ENCODE measurements around the gene RAB8A. TPM values are rescaled to one million over a fixed set of nuclear protein-coding genes. Genes with fewer than 3 reads are reported as not detected.

Gene RAB8A
- total and polyA plus RNA-seq, 9 of the 15 experiments (the other 6 are each of a cell fraction or from before 2014, with no cell fraction given), result 11.2 to 102 (median 53.2) TPM

DNA sequence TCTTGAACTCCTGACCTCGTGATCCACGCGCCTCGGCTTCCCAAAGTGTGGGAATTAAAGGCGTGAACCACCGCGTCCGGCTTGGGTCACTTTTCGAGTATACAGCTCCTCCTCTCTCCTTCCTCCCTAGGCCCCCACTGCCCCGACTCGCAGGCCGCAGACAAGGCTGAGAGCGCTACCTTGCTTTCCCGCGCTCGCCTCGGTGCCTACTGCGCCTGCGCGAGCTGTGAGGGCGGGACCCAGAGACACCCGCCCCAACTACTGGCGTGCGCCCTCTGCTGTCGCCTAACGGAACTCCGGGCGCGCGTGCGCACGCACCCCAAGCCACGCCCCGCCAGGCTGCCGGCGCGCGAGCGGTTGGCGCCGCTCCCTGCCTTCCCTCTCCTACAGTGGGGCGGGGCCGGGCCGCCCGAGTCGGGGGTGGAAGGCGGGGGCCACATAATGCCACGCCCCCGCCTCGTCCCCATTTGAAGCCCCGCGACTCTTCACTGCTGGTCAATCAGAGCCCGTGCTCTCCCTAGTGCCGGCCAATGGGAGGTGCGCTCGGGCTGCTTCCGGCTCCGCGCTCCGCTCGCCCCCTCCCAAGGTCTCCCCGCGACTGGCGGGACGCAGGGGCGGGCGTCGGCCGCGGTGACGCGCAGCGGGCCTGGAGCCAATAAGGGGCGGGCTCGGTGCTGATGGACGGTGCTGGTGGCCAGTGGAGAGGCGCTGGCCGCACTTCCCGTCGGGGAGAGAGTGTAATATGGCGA, at the start of gene RAB8A (continued):
- TF ChIP-seq ZNF121 (CRISPR knock-in tag; conservative IDR thresholded peaks at IDR 0.05) (no peak), BCOR (IDR thresholded peaks at IDR 0.05) (no peak; the same call in 1 of the 2 replicates), PCBP1 (IDR thresholded peaks at IDR 0.05; ENCODE audit: low read depth, low read length, poor library complexity, severe bottlenecking) (no peak), SUPT5H (IDR thresholded peaks at IDR 0.05) (peak; percentile 80), POU5F1 (IDR thresholded peaks at IDR 0.05; ENCODE audit: borderline replicate concordance, low read depth, low read length, partially characterized antibody) (no peak), NFE2 (IDR thresholded peaks at IDR 0.05; ENCODE audit: low read depth) (no peak), POLR3A (IDR thresholded peaks at IDR 0.05; ENCODE audit: borderline replicate concordance, extremely low read depth, insufficient read depth, insufficient read length) (no peak), ZNF436 (CRISPR knock-in tag; IDR thresholded peaks at IDR 0.05) (no peak), SMAD3 (CRISPR knock-in tag; conservative IDR thresholded peaks at IDR 0.05) (no peak), KAT2B (IDR thresholded peaks at IDR 0.05; ENCODE audit: low read depth, low read length) (no peak), ARID3A (IDR thresholded peaks at IDR 0.05; ENCODE audit: borderline replicate concordance, low read depth, low read length) (no peak), PBX2 (CRISPR knock-in tag; IDR thresholded peaks at IDR 0.05; ENCODE audit: low read depth) (peak; percentile 92), PBX2 (tag; conservative IDR thresholded peaks at IDR 0.05; ENCODE audit: low read depth) (peak; percentile 95), CAMTA2 (CRISPR knock-in tag; conservative IDR thresholded peaks at IDR 0.05) (no peak)
- TF ChIP-seq, protein P1, sequence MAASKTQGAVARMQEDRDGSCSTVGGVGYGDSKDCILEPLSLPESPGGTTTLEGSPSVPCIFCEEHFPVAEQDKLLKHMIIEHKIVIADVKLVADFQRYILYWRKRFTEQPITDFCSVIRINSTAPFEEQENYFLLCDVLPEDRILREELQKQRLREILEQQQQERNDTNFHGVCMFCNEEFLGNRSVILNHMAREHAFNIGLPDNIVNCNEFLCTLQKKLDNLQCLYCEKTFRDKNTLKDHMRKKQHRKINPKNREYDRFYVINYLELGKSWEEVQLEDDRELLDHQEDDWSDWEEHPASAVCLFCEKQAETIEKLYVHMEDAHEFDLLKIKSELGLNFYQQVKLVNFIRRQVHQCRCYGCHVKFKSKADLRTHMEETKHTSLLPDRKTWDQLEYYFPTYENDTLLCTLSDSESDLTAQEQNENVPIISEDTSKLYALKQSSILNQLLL (CRISPR knock-in tag; IDR thresholded peaks at IDR 0.05; ENCODE audit: borderline replicate concordance), result no peak
- TF ChIP-seq, protein P2, sequence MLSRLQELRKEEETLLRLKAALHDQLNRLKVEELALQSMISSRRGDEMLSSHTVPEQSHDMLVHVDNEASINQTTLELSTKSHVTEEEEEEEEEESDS (CRISPR knock-in tag; IDR thresholded peaks at IDR 0.05), result no peak
- TF ChIP-seq, protein P3, sequence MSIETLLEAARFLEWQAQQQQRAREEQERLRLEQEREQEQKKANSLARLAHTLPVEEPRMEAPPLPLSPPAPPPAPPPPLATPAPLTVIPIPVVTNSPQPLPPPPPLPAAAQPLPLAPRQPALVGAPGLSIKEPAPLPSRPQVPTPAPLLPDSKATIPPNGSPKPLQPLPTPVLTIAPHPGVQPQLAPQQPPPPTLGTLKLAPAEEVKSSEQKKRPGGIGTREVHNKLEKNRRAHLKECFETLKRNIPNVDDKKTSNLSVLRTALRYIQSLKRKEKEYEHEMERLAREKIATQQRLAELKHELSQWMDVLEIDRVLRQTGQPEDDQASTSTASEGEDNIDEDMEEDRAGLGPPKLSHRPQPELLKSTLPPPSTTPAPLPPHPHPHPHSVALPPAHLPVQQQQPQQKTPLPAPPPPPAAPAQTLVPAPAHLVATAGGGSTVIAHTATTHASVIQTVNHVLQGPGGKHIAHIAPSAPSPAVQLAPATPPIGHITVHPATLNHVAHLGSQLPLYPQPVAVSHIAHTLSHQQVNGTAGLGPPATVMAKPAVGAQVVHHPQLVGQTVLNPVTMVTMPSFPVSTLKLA (conservative IDR thresholded peaks at IDR 0.05), result peak; percentile 75 to 87
- TF ChIP-seq, protein P4, sequence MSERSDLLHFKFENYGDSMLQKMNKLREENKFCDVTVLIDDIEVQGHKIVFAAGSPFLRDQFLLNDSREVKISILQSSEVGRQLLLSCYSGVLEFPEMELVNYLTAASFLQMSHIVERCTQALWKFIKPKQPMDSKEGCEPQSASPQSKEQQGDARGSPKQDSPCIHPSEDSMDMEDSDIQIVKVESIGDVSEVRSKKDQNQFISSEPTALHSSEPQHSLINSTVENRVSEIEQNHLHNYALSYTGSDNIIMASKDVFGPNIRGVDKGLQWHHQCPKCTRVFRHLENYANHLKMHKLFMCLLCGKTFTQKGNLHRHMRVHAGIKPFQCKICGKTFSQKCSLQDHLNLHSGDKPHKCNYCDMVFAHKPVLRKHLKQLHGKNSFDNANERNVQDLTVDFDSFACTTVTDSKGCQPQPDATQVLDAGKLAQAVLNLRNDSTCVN (CRISPR knock-in tag; IDR thresholded peaks at IDR 0.05), result no peak
